ENCODE data around the gene BANF2.

DNA sequence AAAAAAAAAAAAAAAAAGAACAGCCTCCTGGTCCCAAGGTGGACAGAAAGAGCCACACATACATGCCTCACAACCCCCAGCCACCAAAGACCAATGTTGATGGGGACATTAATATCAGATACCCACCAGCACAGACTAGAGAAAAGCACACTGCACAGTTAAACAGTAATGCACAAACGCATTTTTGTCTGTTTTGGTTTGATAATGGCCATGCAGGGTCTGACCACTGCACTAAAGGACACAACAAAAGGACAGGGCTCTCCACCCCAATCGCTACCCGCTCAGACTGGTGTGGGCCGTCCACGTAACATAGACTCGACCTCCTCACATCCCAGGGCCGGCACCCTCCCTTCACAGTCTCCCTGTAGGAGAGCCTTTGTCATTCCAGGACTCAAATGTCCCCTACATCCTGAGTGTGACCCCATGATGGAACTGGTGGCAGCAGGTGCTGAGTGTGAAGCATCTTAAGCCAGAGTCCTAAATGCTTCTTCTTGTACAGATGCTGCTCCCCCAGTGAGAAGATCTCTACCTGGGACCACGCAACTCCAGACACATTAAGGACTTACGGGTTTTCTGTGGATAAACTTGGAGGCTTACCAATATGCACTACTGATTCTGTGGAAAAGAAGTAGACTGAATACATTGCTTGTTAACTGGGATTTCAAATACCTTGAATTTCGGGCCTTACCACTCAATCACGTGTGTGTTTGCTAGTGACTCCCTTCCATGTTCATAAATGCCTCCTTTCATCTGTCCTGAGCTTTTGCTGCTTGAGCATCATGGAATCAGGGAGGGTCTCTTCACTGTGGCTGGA is 45.7 kb upstream of the BANF2 start:
- TF ChIP-seq, protein P1, sequence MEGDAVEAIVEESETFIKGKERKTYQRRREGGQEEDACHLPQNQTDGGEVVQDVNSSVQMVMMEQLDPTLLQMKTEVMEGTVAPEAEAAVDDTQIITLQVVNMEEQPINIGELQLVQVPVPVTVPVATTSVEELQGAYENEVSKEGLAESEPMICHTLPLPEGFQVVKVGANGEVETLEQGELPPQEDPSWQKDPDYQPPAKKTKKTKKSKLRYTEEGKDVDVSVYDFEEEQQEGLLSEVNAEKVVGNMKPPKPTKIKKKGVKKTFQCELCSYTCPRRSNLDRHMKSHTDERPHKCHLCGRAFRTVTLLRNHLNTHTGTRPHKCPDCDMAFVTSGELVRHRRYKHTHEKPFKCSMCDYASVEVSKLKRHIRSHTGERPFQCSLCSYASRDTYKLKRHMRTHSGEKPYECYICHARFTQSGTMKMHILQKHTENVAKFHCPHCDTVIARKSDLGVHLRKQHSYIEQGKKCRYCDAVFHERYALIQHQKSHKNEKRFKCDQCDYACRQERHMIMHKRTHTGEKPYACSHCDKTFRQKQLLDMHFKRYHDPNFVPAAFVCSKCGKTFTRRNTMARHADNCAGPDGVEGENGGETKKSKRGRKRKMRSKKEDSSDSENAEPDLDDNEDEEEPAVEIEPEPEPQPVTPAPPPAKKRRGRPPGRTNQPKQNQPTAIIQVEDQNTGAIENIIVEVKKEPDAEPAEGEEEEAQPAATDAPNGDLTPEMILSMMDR (IDR thresholded peaks at IDR 0.05; ENCODE audit: poor library complexity) = no peak
- TF ChIP-seq EZH2 (IDR thresholded peaks at IDR 0.05; ENCODE audit: borderline replicate concordance) (no peak), EZH2phosphoT487 (IDR thresholded peaks at IDR 0.05; ENCODE audit: low read depth, severe bottlenecking, unreplicated experiment) (no peak)

Measured in hepatocyte (in vitro differentiated cells).